Left renal pelvis (tissue), 4 donors: Measurements from ENCODE around the gene LPAR2. TPM values are rescaled to one million over a fixed set of nuclear protein-coding genes. Genes with fewer than 3 reads are reported as not detected.
"Not testable (repeated sequence)": the region's sequence is repeated elsewhere in the genome, so short reads cannot be mapped to it uniquely, and the experiment has no call there.

ENCODE experiments used
- DNase-seq, 4 donors: peaks; one replicate each; pipeline ENCODE4 v3.0.0-alpha.2; 2013; ENCODE audit warnings: low read depth in 4 of 4, low spot score in 3 of 4
- polyA plus RNA-seq, 4 donors: library from polyadenylated mRNA; unstranded; fragments of 120-200 nt; gene quantifications; one replicate each; pipeline ENCODE4 v1.2.1, GENCODE V29; 2013; ENCODE audit not compliant: insufficient read length in 4 of 4

LPAR2 gene
- polyA plus RNA-seq, 4 donors = 15.7 to 41.0 (median 23.9) TPM

- no peak for DNase-seq
Observed at GRCh38 chr19:19633711-19634515, 5.9 kb upstream of the LPAR2 start.

- no peak for DNase-seq
Observed at GRCh38 chr19:19632661-19633060, 4.6 kb upstream of the LPAR2 start.

GRCh38 chr19:19631346-19631745 is 3.3 kb upstream of the LPAR2 start:
- DNase-seq = no peak

- no peak for DNase-seq
Observed at GRCh38 chr19:19630426-19630825, 2.4 kb upstream of the LPAR2 start.

GRCh38 chr19:19630062-19630414 is 2.0 kb upstream of the LPAR2 start:
- no peak for DNase-seq

GRCh38 chr19:19628501-19629134 is 598 bp upstream of the LPAR2 start:
- peak in 1 of 4 donors; percentile 46 for DNase-seq

GRCh38 chr19:19626516-19627472 is 1.2 kb downstream of the LPAR2 start:
- no peak for DNase-seq

- DNase-seq = no peak
Observed at GRCh38 chr19:19624032-19624570, 3.9 kb downstream of the LPAR2 start.

GRCh38 chr19:19623383-19623782 is 4.6 kb downstream of the LPAR2 start:
- no peak for DNase-seq

- no peak for DNase-seq
Observed at GRCh38 chr19:19619849-19620210, 8.2 kb downstream of the LPAR2 start.

- no peak for DNase-seq
Observed at GRCh38 chr19:19619181-19619848, 8.7 kb downstream of the LPAR2 start.

GRCh38 chr19:19618219-19619051 is 9.6 kb downstream of the LPAR2 start, which contains the start of gene PBX4:
PBX4 (minus strand) TSS chr19:19618687; CDS start chr19:19618629, 58 bp downstream.
- DNase-seq = peak; percentile 79 to 92 (median 84)

GRCh38 chr19:19615086-19615485 is 12.9 kb downstream of the LPAR2 start:
- DNase-seq = no peak

- DNase-seq = no peak
Observed at GRCh38 chr19:19613506-19613905, 14.5 kb downstream of the LPAR2 start.

- no peak for DNase-seq
Observed at GRCh38 chr19:19610376-19611202, 17.4 kb downstream of the LPAR2 start.

- DNase-seq = not testable (repeated sequence)
Observed at GRCh38 chr19:19606686-19607085, 21.3 kb downstream of the LPAR2 start.

- no peak for DNase-seq
Observed at GRCh38 chr19:19606021-19606420, 22.0 kb downstream of the LPAR2 start.

- no peak for DNase-seq
Observed at GRCh38 chr19:19602713-19603324, 25.2 kb downstream of the LPAR2 start.
